Progenitor cell of endocrine pancreas (in vitro differentiated cells): ENCODE results near the gene UBE2O. TPM values are rescaled to one million over a fixed set of nuclear protein-coding genes. Genes with fewer than 3 reads are reported as not detected.

Source experiments
- DNase-seq: peaks from one replicate; pipeline ENCODE4 v3.0.0; 2021; ENCODE audit warnings: low spot score; ENCODE audit not compliant: unreplicated experiment
- H3K27ac Mint-ChIP-seq: 2 replicates; pipeline ENCODE4 v1.8.0; 2021; ENCODE audit warnings: mild to moderate bottlenecking, moderate library complexity, mixed read lengths
- H3K27me3 Mint-ChIP-seq: 2 replicates; pipeline ENCODE4 v1.8.0; 2021; ENCODE audit warnings: mixed read lengths
- H3K36me3 Mint-ChIP-seq: 2 replicates; pipeline ENCODE4 v1.8.0; 2022; ENCODE audit warnings: mixed read lengths; ENCODE audit not compliant: insufficient read depth
- H3K4me1 Mint-ChIP-seq: 2 replicates; pipeline ENCODE4 v1.8.0; 2021; ENCODE audit warnings: low read depth, mixed read lengths
- H3K4me3 Mint-ChIP-seq: 2 replicates; pipeline ENCODE4 v1.8.0; 2021; ENCODE audit warnings: low read depth, mild to moderate bottlenecking, moderate library complexity, mixed read lengths
- H3K9me3 Mint-ChIP-seq: 2 replicates; pipeline ENCODE4 v1.8.0; 2021; ENCODE audit warnings: low read depth, mixed read lengths
- total RNA-seq: library from RNA; stranded (reverse); gene quantifications from 2 replicates; pipeline ENCODE4 v1.2.1, GENCODE V29; 2021
- TF ChIP-seq, protein P1 (sequence below): fragments of 200-600 bp; sonication (generic); IDR thresholded peaks from one replicate; pipeline ENCODE4 v1.5.0; 2021; ENCODE audit warnings: antibody characterized with exemption, mild to moderate bottlenecking; ENCODE audit not compliant: unreplicated experiment

Gene UBE2O
- total RNA-seq, 1 donor from 2014 or later = 44.6 TPM

- H3K9me3 Mint-ChIP-seq = no peaks in the 10 kb centered on the region
- no peak overlapping the region for H3K4me3 Mint-ChIP-seq
- no peak overlapping the region for H3K27ac Mint-ChIP-seq
- H3K36me3 Mint-ChIP-seq = peaks cover 22% of the 10 kb centered on the region
- no peaks in the 10 kb centered on the region for H3K27me3 Mint-ChIP-seq
- no peak for DNase-seq
- TF ChIP-seq, protein P1, sequence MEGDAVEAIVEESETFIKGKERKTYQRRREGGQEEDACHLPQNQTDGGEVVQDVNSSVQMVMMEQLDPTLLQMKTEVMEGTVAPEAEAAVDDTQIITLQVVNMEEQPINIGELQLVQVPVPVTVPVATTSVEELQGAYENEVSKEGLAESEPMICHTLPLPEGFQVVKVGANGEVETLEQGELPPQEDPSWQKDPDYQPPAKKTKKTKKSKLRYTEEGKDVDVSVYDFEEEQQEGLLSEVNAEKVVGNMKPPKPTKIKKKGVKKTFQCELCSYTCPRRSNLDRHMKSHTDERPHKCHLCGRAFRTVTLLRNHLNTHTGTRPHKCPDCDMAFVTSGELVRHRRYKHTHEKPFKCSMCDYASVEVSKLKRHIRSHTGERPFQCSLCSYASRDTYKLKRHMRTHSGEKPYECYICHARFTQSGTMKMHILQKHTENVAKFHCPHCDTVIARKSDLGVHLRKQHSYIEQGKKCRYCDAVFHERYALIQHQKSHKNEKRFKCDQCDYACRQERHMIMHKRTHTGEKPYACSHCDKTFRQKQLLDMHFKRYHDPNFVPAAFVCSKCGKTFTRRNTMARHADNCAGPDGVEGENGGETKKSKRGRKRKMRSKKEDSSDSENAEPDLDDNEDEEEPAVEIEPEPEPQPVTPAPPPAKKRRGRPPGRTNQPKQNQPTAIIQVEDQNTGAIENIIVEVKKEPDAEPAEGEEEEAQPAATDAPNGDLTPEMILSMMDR = no peak
- H3K4me1 Mint-ChIP-seq = peaks cover 3% of the 10 kb centered on the region
Observed at GRCh38 chr17:76341301-76341700, 111.7 kb downstream of the UBE2O start.

Other genes starting within 250 kb of the UBE2O start
- 43.5 and 45.9 TPM in 2 replicates for gene RNF157, start 212.7 kb downstream of the UBE2O start, total RNA-seq
- 31.2 and 36.3 TPM in 2 replicates for gene UBALD2, start 187.8 kb downstream of the UBE2O start, total RNA-seq
- 16.0 and 18.5 TPM in 2 replicates for gene QRICH2, start 144.9 kb downstream of the UBE2O start, total RNA-seq
- 89.6 and 90.3 TPM in 2 replicates for gene PRPSAP1, start 99.2 kb downstream of the UBE2O start, total RNA-seq
- gene SPHK1, start 68.5 kb downstream of the UBE2O start, total RNA-seq = 12.8 and 13.9 TPM in 2 replicates
- gene AANAT, start 14.5 kb upstream of the UBE2O start, total RNA-seq = 0.40 TPM in 1 of 2 replicates, not detected in the other
- gene RHBDF2, start 48.3 kb upstream of the UBE2O start, total RNA-seq = 11.8 and 12.1 TPM in 2 replicates
- 0.46 and 1.0 TPM in 2 replicates for gene CYGB, start 84.6 kb upstream of the UBE2O start, total RNA-seq
- 0.86 and 1.7 TPM in 2 replicates for gene PRCD, start 86.9 kb upstream of the UBE2O start, total RNA-seq
- 0.62 and 1.2 TPM in 2 replicates for gene ST6GALNAC2, start 132.7 kb upstream of the UBE2O start, total RNA-seq
- 6.6 and 8.4 TPM in 2 replicates for gene ST6GALNAC1, start 190.6 kb upstream of the UBE2O start, total RNA-seq